Kidney (tissue), 14 donors: Measurements from ENCODE around the gene SALL1. TPM values are rescaled to one million over a fixed set of nuclear protein-coding genes. Genes with fewer than 3 reads are reported as not detected.

ENCODE experiments used
- DNase-seq, 5 donors: peaks; one replicate each; pipeline ENCODE4 v3.0.0-alpha.2; 2013 to 2020
- FAIRE-seq: peaks from 2 replicates; lab custom pipeline; 2012; peaks lifted over from hg19 to GRCh38; lab: Jason Lieb, UNC
- H3K27ac ChIP-seq, 2 donors: one replicate each; pipeline ENCODE4 v1.7.0; 2013; ENCODE audit warnings: low read depth in 2 of 2, low read length in 2 of 2, inconsistent platforms in 1 of 2
- H3K27me3 ChIP-seq: one replicate; pipeline ENCODE4 v1.7.1; 2013; ENCODE audit warnings: low read length, inconsistent platforms; ENCODE audit not compliant: control insufficient read depth, insufficient read depth
- H3K36me3 ChIP-seq, 3 donors: one replicate each; pipeline versions ENCODE4 v1.7.0 to v1.7.1; 2013; ENCODE audit warnings: low read length in 3 of 3, control low read depth in 1 of 3, inconsistent platforms in 1 of 3; ENCODE audit not compliant: insufficient read depth in 3 of 3, control insufficient read depth in 2 of 3
- H3K4me1 ChIP-seq, 3 donors: one replicate each; pipeline versions ENCODE4 v1.7.0 to v1.7.1; 2013; ENCODE audit warnings: low read length in 3 of 3, inconsistent platforms in 1 of 3, low read depth in 1 of 3; ENCODE audit not compliant: control insufficient read depth in 2 of 3, insufficient read depth in 2 of 3
- H3K4me3 ChIP-seq, 3 donors: one replicate each; pipeline versions ENCODE4 v1.7.0 to v1.8.1; 2013; ENCODE audit warnings: low read length in 3 of 3, control low read depth in 1 of 3, inconsistent platforms in 1 of 3
- H3K9ac ChIP-seq, 3 donors: one replicate each; pipeline versions ENCODE4 v1.7.0 to v1.7.1; 2013; ENCODE audit warnings: low read length in 3 of 3, control low read depth in 1 of 3, inconsistent platforms in 1 of 3
- H3K9me3 ChIP-seq, 3 donors: one replicate each; pipeline versions ENCODE4 v1.7.0 to v1.7.1; 2013; ENCODE audit warnings: low read length in 3 of 3, control low read depth in 1 of 3, inconsistent platforms in 1 of 3; ENCODE audit not compliant: control insufficient read depth in 2 of 3, insufficient read depth in 1 of 3
- intact Hi-C: fragments of 100-400 bp; cut with DNase I; formaldehyde crosslinking; loops from one replicate; pipeline ENCODE4 v1.11.1; 2022
- polyA plus RNA-seq: library from polyadenylated mRNA; stranded (reverse); fragments of 350-450 nt; fragmentation: Illumina TruSeq; extraction: RNeasy Lipid Tissue Mini Kit (QIAGEN cat#74804); gene quantifications from one replicate; pipeline ENCODE4 v1.2.3, GENCODE V29; 2014; ENCODE audit warnings: low read depth, low replicate concordance; ENCODE audit not compliant: insufficient read depth
- total RNA-seq: library from RNA; stranded (reverse); fragmentation: NEBNext Ultra II Directional; extraction: Animal tissue kit (Norgen Biotek cat#: 25700); gene quantifications from one replicate; pipeline ENCODE4 v1.2.1, GENCODE V29; 2021
- TF ChIP-seq, protein P1 (sequence below): IDR thresholded peaks from 3 replicates; pipeline ENCODE4 v1.5.1; 2012; ENCODE audit warnings: mild to moderate bottlenecking, moderate library complexity, borderline replicate concordance; ENCODE audit not compliant: insufficient read depth; ENCODE audit errors: extremely low read depth
- donor health status: control.
- donor health status: control.
- donor health status: control.
- donor health status: control.
- donor health status: control.
- donor health status: DM: yes; HTN: yes; CAD: no.
- donor health status: Normal renal cell carcinoma (clear cell type).

The SALL1 gene
- total and polyA plus RNA-seq, 2 donors from 2014 or later = 15.3 to 75.3 TPM

DNA sequence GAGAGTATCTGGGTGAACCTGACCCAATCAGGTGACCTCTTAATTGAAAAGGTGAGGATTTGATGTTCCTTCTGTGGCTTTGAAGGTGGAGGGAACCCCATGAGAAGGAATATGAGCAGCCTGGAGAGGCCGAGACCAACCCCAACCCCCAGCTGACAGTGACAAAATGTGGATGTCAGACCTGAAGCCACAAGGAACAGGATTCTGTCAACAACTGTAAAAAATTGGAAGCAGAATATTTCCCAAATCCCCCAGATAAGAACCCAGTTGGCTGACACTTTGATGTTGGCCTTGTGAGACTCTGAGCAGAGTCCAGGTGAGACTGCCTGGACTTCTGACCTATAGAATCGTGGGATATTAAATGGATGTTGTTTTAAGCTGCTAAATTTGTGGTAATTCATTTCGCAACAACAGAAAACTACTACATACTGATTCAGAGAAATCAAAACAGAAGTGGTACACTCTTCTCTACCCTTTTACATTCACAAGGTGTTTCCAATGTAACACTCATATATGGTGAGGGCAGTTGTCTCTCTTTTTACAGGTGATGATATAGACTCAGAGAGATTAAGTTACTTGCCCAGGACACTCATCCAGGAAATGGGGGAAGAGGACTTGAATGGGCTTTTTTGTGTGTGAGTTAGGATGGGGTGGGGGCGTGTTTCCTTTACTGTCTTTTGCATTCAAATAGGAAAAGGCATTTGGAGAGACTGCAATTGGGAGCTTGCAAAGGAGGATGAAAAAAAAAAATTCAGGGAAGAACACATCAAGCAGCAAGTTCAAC, 29.8 kb upstream of the SALL1 start:
- no peak for FAIRE-seq
- no peak overlapping the region for H3K9ac ChIP-seq

GRCh38 chr16:51175081-51175480, 24.0 kb upstream of the SALL1 start:
- Histone ChIP-seq H3K27ac (no peak overlapping the region), H3K9ac (no peak overlapping the region), H3K4me3 (no peak overlapping the region), H3K27me3 (no peaks in the 10 kb centered on the region), H3K36me3 (no peaks in the 10 kb centered on the region), H3K4me1 (peaks cover 0 to 2% (median 0%) of the 10 kb centered on the region in 3 donors), H3K9me3 (no peaks in the 10 kb centered on the region)
- DNase-seq (no peak), FAIRE-seq (no peak)
- TF ChIP-seq, protein P1, sequence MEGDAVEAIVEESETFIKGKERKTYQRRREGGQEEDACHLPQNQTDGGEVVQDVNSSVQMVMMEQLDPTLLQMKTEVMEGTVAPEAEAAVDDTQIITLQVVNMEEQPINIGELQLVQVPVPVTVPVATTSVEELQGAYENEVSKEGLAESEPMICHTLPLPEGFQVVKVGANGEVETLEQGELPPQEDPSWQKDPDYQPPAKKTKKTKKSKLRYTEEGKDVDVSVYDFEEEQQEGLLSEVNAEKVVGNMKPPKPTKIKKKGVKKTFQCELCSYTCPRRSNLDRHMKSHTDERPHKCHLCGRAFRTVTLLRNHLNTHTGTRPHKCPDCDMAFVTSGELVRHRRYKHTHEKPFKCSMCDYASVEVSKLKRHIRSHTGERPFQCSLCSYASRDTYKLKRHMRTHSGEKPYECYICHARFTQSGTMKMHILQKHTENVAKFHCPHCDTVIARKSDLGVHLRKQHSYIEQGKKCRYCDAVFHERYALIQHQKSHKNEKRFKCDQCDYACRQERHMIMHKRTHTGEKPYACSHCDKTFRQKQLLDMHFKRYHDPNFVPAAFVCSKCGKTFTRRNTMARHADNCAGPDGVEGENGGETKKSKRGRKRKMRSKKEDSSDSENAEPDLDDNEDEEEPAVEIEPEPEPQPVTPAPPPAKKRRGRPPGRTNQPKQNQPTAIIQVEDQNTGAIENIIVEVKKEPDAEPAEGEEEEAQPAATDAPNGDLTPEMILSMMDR = no peak
- intact Hi-C loops = no loop called here

More for the DNA sequence above, 29.8 kb upstream of the SALL1 start:
- peaks cover 0 to 2% (median 2%) of the 10 kb centered on the region in 3 donors for H3K4me1 ChIP-seq
- H3K27ac ChIP-seq = no peak overlapping the region
- no peak overlapping the region for H3K4me3 ChIP-seq
- no peaks in the 10 kb centered on the region for H3K27me3 ChIP-seq
- no peaks in the 10 kb centered on the region for H3K9me3 ChIP-seq
- intact Hi-C loops = no loop called here
- no peaks in the 10 kb centered on the region for H3K36me3 ChIP-seq
- no peak for DNase-seq
- TF ChIP-seq, protein P1 = no peak

DNA sequence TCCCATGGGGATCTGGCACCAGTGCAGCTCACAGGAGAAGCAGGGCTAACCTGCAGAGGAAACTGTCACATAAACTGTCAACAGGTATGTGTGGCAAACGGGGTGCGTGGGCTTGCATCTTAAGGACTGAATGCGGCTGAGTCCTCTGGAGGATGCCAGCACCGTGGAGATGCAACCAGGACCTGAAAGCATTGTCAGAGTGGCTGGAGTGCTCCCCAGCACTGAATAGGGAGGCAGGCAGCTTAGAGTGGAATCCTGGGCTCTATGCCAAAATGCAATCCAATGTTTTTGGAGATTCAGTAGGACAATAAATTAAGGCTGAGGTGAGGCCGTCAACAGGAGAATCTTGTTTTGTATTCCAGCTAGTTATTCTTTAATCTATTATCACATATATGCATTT, 21.3 kb upstream of the SALL1 start:
- H3K27ac ChIP-seq = no peak overlapping the region
- intact Hi-C loops = no loop called here
- no peak for FAIRE-seq
- H3K9me3 ChIP-seq = no peaks in the 10 kb centered on the region
- H3K9ac ChIP-seq = no peak overlapping the region
- TF ChIP-seq, protein P1 = no peak
- no peak for DNase-seq
- no peaks in the 10 kb centered on the region for H3K36me3 ChIP-seq
- H3K4me3 ChIP-seq = no peak overlapping the region
- no peaks in the 10 kb centered on the region for H3K27me3 ChIP-seq
- H3K4me1 ChIP-seq = peaks cover 0 to 3% (median 2%) of the 10 kb centered on the region in 3 donors

GRCh38 chr16:51168755-51169154, 17.7 kb upstream of the SALL1 start:
- intact Hi-C loops = no loop called here
- no peak overlapping the region for H3K27ac ChIP-seq
- DNase-seq (no peak), FAIRE-seq (no peak)
- no peaks in the 10 kb centered on the region for H3K36me3 ChIP-seq
- no peak overlapping the region for H3K9ac ChIP-seq
- H3K4me3 ChIP-seq = no peak overlapping the region
- no peaks in the 10 kb centered on the region for H3K9me3 ChIP-seq
- peaks cover 0 to 11% (median 4%) of the 10 kb centered on the region in 3 donors for H3K4me1 ChIP-seq
- no peaks in the 10 kb centered on the region for H3K27me3 ChIP-seq
- TF ChIP-seq, protein P1 = no peak
